PC-3 (cell line): ENCODE data around the gene ARHGEF25.

Experiments used
- CTCF ChIP-seq: fragments of 300-600 bp; sonication (generic); conservative IDR thresholded peaks from 2 replicates; pipeline ENCODE4 v1.5.1; 2017; ENCODE audit warnings: antibody characterized with exemption, low read depth, mild to moderate bottlenecking, low read length
- EZH2 ChIP-seq: fragments of 300-600 bp; sonication (generic); IDR thresholded peaks from one replicate; pipeline ENCODE4 v1.6.1; 2017; ENCODE audit warnings: antibody characterized with exemption, mild to moderate bottlenecking, low read length; ENCODE audit not compliant: unreplicated experiment
- EZH2phosphoT487 ChIP-seq: fragments of 300-600 bp; sonication (generic); IDR thresholded peaks from 2 replicates; pipeline ENCODE4 v1.6.1; 2018; ENCODE audit warnings: mild to moderate bottlenecking, antibody characterized with exemption, low read length, borderline replicate concordance

DNA sequence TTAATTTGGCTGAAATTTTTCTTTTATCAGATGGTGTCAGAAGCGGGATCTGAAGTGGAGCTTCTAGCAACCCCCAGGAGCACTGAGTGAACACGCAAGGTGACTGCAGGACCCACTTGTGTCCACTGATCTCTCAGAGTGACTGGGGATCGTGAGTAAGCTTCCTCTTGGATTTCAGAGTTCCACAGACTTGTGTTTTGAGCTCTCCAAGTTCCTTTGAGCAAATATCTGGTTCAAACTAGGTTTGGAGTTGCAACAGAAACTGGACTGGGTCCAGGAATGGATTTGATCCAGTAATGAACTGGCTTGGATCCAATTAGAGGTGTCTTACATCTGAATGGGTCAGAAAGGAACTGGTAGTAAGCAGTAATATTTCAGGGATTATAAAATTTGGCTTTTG lies 46.5 kb downstream of the ARHGEF25 start:
- no peak for TF ChIP-seq CTCF
- TF ChIP-seq EZH2 = no peak
- no peak for TF ChIP-seq EZH2phosphoT487
